CD4-positive, CD25-positive, alpha-beta regulatory T cell (primary cell): ENCODE data around the gene MAJIN. TPM values are rescaled to one million over a fixed set of nuclear protein-coding genes. Genes with fewer than 3 reads are reported as not detected.
A peak's percentile ranks its signal among the peaks of the same experiment; 100 is the strongest.

Experiments used
- ATAC-seq, 2 donors: fragments of 150-1000 bp; cut with Tn5 transposase; one replicate each; pipeline ENCODE4 v1.10.0; 2021; ENCODE audit warnings: low read depth in 2 of 2, moderate number of reproducible peaks in 2 of 2, moderate library complexity in 1 of 2
- DNase-seq, 3 donors: peaks; one replicate each; pipeline versions ENCODE4 v3.0.0 to v3.0.0-alpha.2; 2012 to 2022; ENCODE audit warnings: mixed read lengths in 1 of 3
- H3K27ac ChIP-seq: one replicate; pipeline ENCODE4 v1.7.0; 2013; ENCODE audit warnings: mild to moderate bottlenecking, low read length; ENCODE audit not compliant: insufficient read depth, poor library complexity, severe bottlenecking
- H3K27me3 ChIP-seq: one replicate; pipeline ENCODE4 v1.7.0; 2013; ENCODE audit warnings: low read length; ENCODE audit not compliant: control insufficient read depth, insufficient read depth
- H3K36me3 ChIP-seq: one replicate; pipeline ENCODE4 v1.7.0; 2013; ENCODE audit warnings: mild to moderate bottlenecking, low read length, moderate library complexity; ENCODE audit not compliant: control insufficient read depth, insufficient read depth
- H3K4me1 ChIP-seq: 2 replicates; pipeline ENCODE4 v1.7.0; 2013; ENCODE audit warnings: mild to moderate bottlenecking, low read length; ENCODE audit not compliant: insufficient read depth, control insufficient read depth, poor library complexity, severe bottlenecking
- H3K4me3 ChIP-seq: one replicate; pipeline ENCODE4 v1.7.0; 2013; ENCODE audit warnings: low read depth, mild to moderate bottlenecking, low read length, moderate library complexity
- H3K9me3 ChIP-seq, 2 experiments: 1 replicate in 1 of 2; 2 replicates in 1 of 2; pipeline ENCODE4 v1.7.0; 2013; ENCODE audit warnings: low read length in 2 of 2, mild to moderate bottlenecking in 1 of 2, moderate library complexity in 1 of 2; ENCODE audit not compliant: control insufficient read depth in 2 of 2
- H3K27ac Mint-ChIP-seq, 3 donors: one replicate each; pipeline ENCODE4 v1.8.0; 2020 to 2022; ENCODE audit warnings: mild to moderate bottlenecking in 3 of 3, mixed read lengths in 3 of 3, moderate library complexity in 2 of 3
- H3K27me3 Mint-ChIP-seq: one replicate; pipeline ENCODE4 v1.8.0; 2022; ENCODE audit warnings: mild to moderate bottlenecking, mixed read lengths
- H3K36me3 Mint-ChIP-seq: one replicate; pipeline ENCODE4 v1.8.0; 2020; ENCODE audit warnings: mixed read lengths
- H3K4me1 Mint-ChIP-seq, 4 donors: one replicate each; pipeline ENCODE4 v1.8.0; 2020 to 2022; ENCODE audit warnings: mixed read lengths in 4 of 4, mild to moderate bottlenecking in 1 of 4
- H3K4me3 Mint-ChIP-seq, 4 donors: one replicate each; pipeline ENCODE4 v1.8.0; 2020 to 2022; ENCODE audit warnings: mild to moderate bottlenecking in 4 of 4, mixed read lengths in 4 of 4, moderate library complexity in 3 of 4
- H3K9me3 Mint-ChIP-seq, 7 donors: one replicate each; pipeline ENCODE4 v1.8.0; 2020 to 2022; ENCODE audit warnings: mixed read lengths in 7 of 7, mild to moderate bottlenecking in 3 of 7, moderate library complexity in 2 of 7
- polyA plus RNA-seq, 4 donors: library from polyadenylated mRNA; unstranded; fragments of 300-500 nt; fragmentation: Illumina TruSeq; gene quantifications; one replicate each; pipeline ENCODE4 v1.2.3, GENCODE V29; 2021
- total RNA-seq: library from RNA; stranded (reverse); gene quantifications from one replicate; pipeline ENCODE4 v1.2.3, GENCODE V29; 2022

The MAJIN gene
- total and polyA plus RNA-seq, 5 donors from 2014 or later: 0.46 to 0.64 (median 0.51) TPM; not detected in 2

- Histone ChIP-seq H3K27me3 (no peaks in the 10 kb centered on the region), H3K4me1 (peaks cover 24% of the 10 kb centered on the region), H3K36me3 (peaks cover 31% of the 10 kb centered on the region), H3K27ac (no peak overlapping the region), H3K9me3 (no peaks in the 10 kb centered on the region), H3K4me3 (no peak overlapping the region)
- ATAC-seq (no peak), DNase-seq (no peak)
- no peaks in the 10 kb centered on the region for H3K27me3 Mint-ChIP-seq
- no peak overlapping the region for H3K4me3 Mint-ChIP-seq
- no peak overlapping the region for H3K27ac Mint-ChIP-seq
- peaks cover 10% of the 10 kb centered on the region for H3K36me3 Mint-ChIP-seq
- peaks cover 0 to 31% (median 17%) of the 10 kb centered on the region in 4 donors for H3K4me1 Mint-ChIP-seq
- H3K9me3 Mint-ChIP-seq: peaks cover 0 to 2% (median 0%) of the 10 kb centered on the region in 7 donors
These were observed 73.4 kb downstream of the MAJIN start for GRCh38 chr11:64898541-64898940.

- Histone ChIP-seq H3K36me3 (peaks cover 31% of the 10 kb centered on the region), H3K27ac (no peak overlapping the region)
These were observed 73.8 kb downstream of the MAJIN start for GRCh38 chr11:64898076-64898445.

GRCh38 chr11:64897381-64898075, 74.4 kb downstream of the MAJIN start:
- Mint-ChIP-seq H3K4me3 (no peak overlapping the region), H3K9me3 (peaks cover 0 to 2% (median 0%) of the 10 kb centered on the region in 7 donors), H3K4me1 (peaks cover 0 to 31% (median 17%) of the 10 kb centered on the region in 4 donors), H3K36me3 (peaks cover 10% of the 10 kb centered on the region), H3K27me3 (no peaks in the 10 kb centered on the region), H3K27ac (no peak overlapping the region)
- H3K4me1 ChIP-seq: peaks cover 24% of the 10 kb centered on the region
- H3K27ac ChIP-seq: no peak overlapping the region
- peaks cover 25% of the 10 kb centered on the region for H3K36me3 ChIP-seq
- DNase-seq: no peak
- no peaks in the 10 kb centered on the region for H3K27me3 ChIP-seq
- no peak for ATAC-seq
- H3K9me3 ChIP-seq: no peaks in the 10 kb centered on the region
- no peak overlapping the region for H3K4me3 ChIP-seq

More at GRCh38 chr11:64898076-64898445, 73.8 kb downstream of the MAJIN start:
- no peak for DNase-seq
- H3K27me3 Mint-ChIP-seq: no peaks in the 10 kb centered on the region
- peaks cover 0 to 31% (median 17%) of the 10 kb centered on the region in 4 donors for H3K4me1 Mint-ChIP-seq
- Histone ChIP-seq H3K4me1 (peaks cover 24% of the 10 kb centered on the region), H3K9me3 (no peaks in the 10 kb centered on the region), H3K27me3 (no peaks in the 10 kb centered on the region), H3K4me3 (no peak overlapping the region)
- no peak overlapping the region for H3K4me3 Mint-ChIP-seq
- H3K9me3 Mint-ChIP-seq: peaks cover 0 to 2% (median 0%) of the 10 kb centered on the region in 7 donors
- H3K27ac Mint-ChIP-seq: no peak overlapping the region
- no peak for ATAC-seq
- H3K36me3 Mint-ChIP-seq: peaks cover 10% of the 10 kb centered on the region

GRCh38 chr11:64896448-64897022, 75.4 kb downstream of the MAJIN start:
- Mint-ChIP-seq H3K36me3 (peaks cover 9% of the 10 kb centered on the region), H3K4me1 (peaks cover 0 to 26% (median 16%) of the 10 kb centered on the region in 4 donors), H3K9me3 (peaks cover 0 to 4% (median 0%) of the 10 kb centered on the region in 7 donors), H3K27me3 (no peaks in the 10 kb centered on the region), H3K4me3 (no peak overlapping the region), H3K27ac (no peak overlapping the region)
- H3K4me1 ChIP-seq: peaks cover 24% of the 10 kb centered on the region
- no peak overlapping the region for H3K4me3 ChIP-seq
- H3K36me3 ChIP-seq: peaks cover 19% of the 10 kb centered on the region
- no peak overlapping the region for H3K27ac ChIP-seq
- no peak for DNase-seq
- H3K27me3 ChIP-seq: no peaks in the 10 kb centered on the region
- no peak for ATAC-seq
- H3K9me3 ChIP-seq: no peaks in the 10 kb centered on the region

- Mint-ChIP-seq H3K36me3 (peaks cover 3% of the 10 kb centered on the region), H3K27me3 (no peaks in the 10 kb centered on the region), H3K27ac (no peak overlapping the region), H3K9me3 (peaks cover 0 to 4% (median 0%) of the 10 kb centered on the region in 7 donors), H3K4me1 (peaks cover 0 to 12% (median 5%) of the 10 kb centered on the region in 4 donors), H3K4me3 (no peak overlapping the region)
- no peak overlapping the region for H3K27ac ChIP-seq
- H3K9me3 ChIP-seq: no peaks in the 10 kb centered on the region
- DNase-seq (no peak), ATAC-seq (no peak)
- peaks cover 15% of the 10 kb centered on the region for H3K36me3 ChIP-seq
- H3K4me3 ChIP-seq: no peak overlapping the region
- peaks cover 12% of the 10 kb centered on the region for H3K4me1 ChIP-seq
- H3K27me3 ChIP-seq: no peaks in the 10 kb centered on the region
These were observed 77.0 kb downstream of the MAJIN start for GRCh38 chr11:64894812-64895452.

GRCh38 chr11:64894070-64894811, 77.7 kb downstream of the MAJIN start:
- Histone ChIP-seq H3K36me3 (peaks cover 15% of the 10 kb centered on the region), H3K27ac (no peak overlapping the region), H3K27me3 (no peaks in the 10 kb centered on the region), H3K9me3 (no peaks in the 10 kb centered on the region), H3K4me3 (no peak overlapping the region), H3K4me1 (peaks cover 7% of the 10 kb centered on the region)
- Mint-ChIP-seq H3K27ac (no peak overlapping the region), H3K27me3 (no peaks in the 10 kb centered on the region), H3K4me1 (peaks cover 0 to 8% (median 5%) of the 10 kb centered on the region in 4 donors), H3K36me3 (peaks cover 3% of the 10 kb centered on the region), H3K9me3 (peaks cover 0 to 4% (median 0%) of the 10 kb centered on the region in 7 donors), H3K4me3 (no peak overlapping the region)
- peak; percentile 91 to 94 for ATAC-seq
- DNase-seq: peak; percentile 78 to 86 (median 85)

- no peak overlapping the region for H3K4me3 ChIP-seq
- no peak for DNase-seq
- Mint-ChIP-seq H3K4me3 (no peak overlapping the region), H3K27ac (no peak overlapping the region), H3K36me3 (peaks cover 3% of the 10 kb centered on the region), H3K9me3 (peaks cover 0 to 4% (median 0%) of the 10 kb centered on the region in 7 donors), H3K27me3 (no peaks in the 10 kb centered on the region), H3K4me1 (peaks cover 0 to 11% (median 4%) of the 10 kb centered on the region in 4 donors)
- no peaks in the 10 kb centered on the region for H3K9me3 ChIP-seq
- H3K27ac ChIP-seq: no peak overlapping the region
- H3K27me3 ChIP-seq: no peaks in the 10 kb centered on the region
- ATAC-seq: no peak
- peaks cover 7% of the 10 kb centered on the region for H3K4me1 ChIP-seq
- H3K36me3 ChIP-seq: peaks cover 13% of the 10 kb centered on the region
These were observed 78.5 kb downstream of the MAJIN start for GRCh38 chr11:64893194-64894069.
